VCaP (cell line): Measurements from ENCODE around the gene RAP1B.

ENCODE experiments used
- H3K27ac ChIP-seq: fragments of 450-650 bp; 2 replicates; pipeline ENCODE4 v1.5.1; 2017
- CTCF ChIP-seq: fragments of 450-650 bp; conservative IDR thresholded peaks from 2 replicates; pipeline ENCODE4 v1.5.1; 2017; ENCODE audit warnings: mild to moderate bottlenecking, moderate library complexity

Gene RAP1B

GRCh38 chr12:68627673-68628319 is 17.1 kb downstream of the RAP1B start:
- H3K27ac ChIP-seq, result no peak overlapping the region
- no peak for TF ChIP-seq CTCF

GRCh38 chr12:68628698-68629097 is 18.0 kb downstream of the RAP1B start:
- no peak for TF ChIP-seq CTCF
- H3K27ac ChIP-seq, result no peak overlapping the region

- no peak for TF ChIP-seq CTCF
- no peak overlapping the region for H3K27ac ChIP-seq
Measured at GRCh38 chr12:68630050-68630449, 19.4 kb downstream of the RAP1B start.

- TF ChIP-seq CTCF, result no peak
- no peak overlapping the region for H3K27ac ChIP-seq
Measured at GRCh38 chr12:68630598-68630997, 19.9 kb downstream of the RAP1B start.

- no peak for TF ChIP-seq CTCF
- H3K27ac ChIP-seq, result no peak overlapping the region
Measured at GRCh38 chr12:68631227-68631626, 20.5 kb downstream of the RAP1B start.

- H3K27ac ChIP-seq, result no peak overlapping the region
- TF ChIP-seq CTCF, result no peak
Measured at GRCh38 chr12:68632486-68632885, 21.8 kb downstream of the RAP1B start.

GRCh38 chr12:68633614-68634558 is 23.2 kb downstream of the RAP1B start:
- H3K27ac ChIP-seq, result no peak overlapping the region
- no peak for TF ChIP-seq CTCF
